T-helper 1 cell treated with Interleukin-12 subunit alpha and Interleukin-12 subunit beta and Interleukin-4 antibody, amounts not matched to agents 30 μg/mL and 1 μg/mL, for 36 hours (primary cell): ENCODE data around the gene PPP1R13B.
"Not testable (repeated sequence)": the region's sequence is repeated elsewhere in the genome, so short reads cannot be mapped to it uniquely, and the experiment has no call there.

Source experiments
- H3K27ac Mint-ChIP-seq: one replicate; pipeline ENCODE4 v1.8.0; 2021; ENCODE audit warnings: mild to moderate bottlenecking, mixed read lengths
- H3K27me3 Mint-ChIP-seq: one replicate; pipeline ENCODE4 v1.8.0; 2021; ENCODE audit warnings: low read depth, mixed read lengths
- H3K36me3 Mint-ChIP-seq: one replicate; pipeline ENCODE4 v1.8.0; 2021; ENCODE audit warnings: low read depth, mixed read lengths
- H3K4me1 Mint-ChIP-seq: one replicate; pipeline ENCODE4 v1.8.0; 2021; ENCODE audit warnings: low read depth, mixed read lengths
- H3K4me3 Mint-ChIP-seq: one replicate; pipeline ENCODE4 v1.8.0; 2021; ENCODE audit warnings: mild to moderate bottlenecking, moderate library complexity, mixed read lengths
- H3K9me3 Mint-ChIP-seq: one replicate; pipeline ENCODE4 v1.8.0; 2021; ENCODE audit warnings: mixed read lengths

Gene PPP1R13B

DNA sequence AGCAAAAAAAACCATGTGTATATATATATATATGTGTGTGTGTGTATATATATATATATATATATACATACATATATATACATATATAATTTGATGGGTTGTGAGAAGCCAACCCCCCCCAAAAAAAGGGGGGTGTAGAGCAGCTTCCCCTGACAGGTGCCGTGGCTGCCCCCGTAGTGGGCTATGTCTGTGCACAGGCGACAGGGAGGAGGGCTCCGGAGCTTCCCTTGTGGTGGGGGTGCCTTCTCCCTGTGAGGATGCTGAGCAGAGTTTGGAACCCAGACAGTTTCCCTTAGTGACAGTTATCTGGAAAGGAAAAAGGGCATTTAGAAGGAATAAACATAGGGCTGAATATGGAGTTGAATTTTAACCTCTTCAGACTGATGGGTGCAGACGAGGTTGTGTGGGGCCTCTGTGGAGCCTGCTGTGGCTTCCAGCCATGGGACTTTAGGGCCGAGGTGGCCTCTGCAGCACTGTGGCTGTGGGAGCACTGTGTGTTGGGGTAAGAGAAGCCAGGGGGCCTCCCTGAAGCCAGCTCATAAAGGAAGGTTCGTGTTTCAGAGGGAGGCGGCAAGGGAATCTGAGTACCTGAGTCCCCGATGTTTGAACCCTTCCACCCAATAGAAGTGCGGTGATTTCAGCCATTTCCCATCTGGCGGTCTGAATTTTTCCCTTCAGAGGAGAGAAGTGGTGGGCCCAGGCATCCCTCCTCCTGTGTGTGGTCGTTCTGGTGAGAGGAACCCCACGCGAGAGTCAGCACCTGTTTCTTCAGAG, 151.9 kb downstream of the PPP1R13B start:
- Mint-ChIP-seq H3K9me3 (no peaks in the 10 kb centered on the region), H3K27me3 (no peaks in the 10 kb centered on the region), H3K27ac (no peak overlapping the region), H3K4me1 (no peaks in the 10 kb centered on the region), H3K36me3 (no peaks in the 10 kb centered on the region), H3K4me3 (no peak overlapping the region)

GRCh38 chr14:103694572-103695026, 152.8 kb downstream of the PPP1R13B start:
- H3K9me3 Mint-ChIP-seq, result no peaks in the 10 kb centered on the region
- peaks cover under 1% of the 10 kb centered on the region for H3K36me3 Mint-ChIP-seq
- H3K4me1 Mint-ChIP-seq, result no peaks in the 10 kb centered on the region
- no peak overlapping the region for H3K27ac Mint-ChIP-seq
- no peak overlapping the region for H3K4me3 Mint-ChIP-seq
- H3K27me3 Mint-ChIP-seq, result no peaks in the 10 kb centered on the region

- H3K36me3 Mint-ChIP-seq, result peaks cover 2% of the 10 kb centered on the region
- no peaks in the 10 kb centered on the region for H3K9me3 Mint-ChIP-seq
- H3K27ac Mint-ChIP-seq, result no peak overlapping the region
- H3K27me3 Mint-ChIP-seq, result no peaks in the 10 kb centered on the region
- H3K4me1 Mint-ChIP-seq, result no peaks in the 10 kb centered on the region
- no peak overlapping the region for H3K4me3 Mint-ChIP-seq
Measured at GRCh38 chr14:103693515-103693914, 153.9 kb downstream of the PPP1R13B start.

GRCh38 chr14:103692871-103693270, 154.5 kb downstream of the PPP1R13B start:
- Mint-ChIP-seq H3K4me3 (no peak overlapping the region), H3K36me3 (peaks cover 2% of the 10 kb centered on the region), H3K27ac (no peak overlapping the region), H3K4me1 (no peaks in the 10 kb centered on the region), H3K27me3 (no peaks in the 10 kb centered on the region), H3K9me3 (no peaks in the 10 kb centered on the region)

DNA sequence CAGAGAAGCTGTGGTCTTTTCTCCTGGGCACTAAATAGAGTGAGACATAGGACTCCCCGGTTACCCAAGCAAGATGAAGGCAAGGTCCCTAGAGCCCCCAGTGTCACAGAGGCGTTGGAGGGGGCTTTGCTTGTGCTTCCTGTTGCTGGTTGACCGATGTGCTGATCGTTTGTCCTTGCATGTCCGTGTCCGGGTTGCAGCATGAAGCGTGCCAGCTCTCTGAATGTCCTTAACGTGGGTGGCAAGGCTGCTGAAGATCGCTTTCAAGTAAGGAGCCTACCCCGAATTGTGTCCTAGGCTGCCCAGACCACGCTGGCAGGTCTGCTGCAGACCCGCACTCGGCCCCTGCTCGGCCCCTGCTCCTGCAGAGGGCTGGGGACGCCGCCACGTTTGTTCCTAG, 155.2 kb downstream of the PPP1R13B start:
- no peaks in the 10 kb centered on the region for H3K4me1 Mint-ChIP-seq
- H3K4me3 Mint-ChIP-seq, result no peak overlapping the region
- no peak overlapping the region for H3K27ac Mint-ChIP-seq
- peaks cover 2% of the 10 kb centered on the region for H3K36me3 Mint-ChIP-seq
- H3K27me3 Mint-ChIP-seq, result no peaks in the 10 kb centered on the region
- H3K9me3 Mint-ChIP-seq, result no peaks in the 10 kb centered on the region

DNA sequence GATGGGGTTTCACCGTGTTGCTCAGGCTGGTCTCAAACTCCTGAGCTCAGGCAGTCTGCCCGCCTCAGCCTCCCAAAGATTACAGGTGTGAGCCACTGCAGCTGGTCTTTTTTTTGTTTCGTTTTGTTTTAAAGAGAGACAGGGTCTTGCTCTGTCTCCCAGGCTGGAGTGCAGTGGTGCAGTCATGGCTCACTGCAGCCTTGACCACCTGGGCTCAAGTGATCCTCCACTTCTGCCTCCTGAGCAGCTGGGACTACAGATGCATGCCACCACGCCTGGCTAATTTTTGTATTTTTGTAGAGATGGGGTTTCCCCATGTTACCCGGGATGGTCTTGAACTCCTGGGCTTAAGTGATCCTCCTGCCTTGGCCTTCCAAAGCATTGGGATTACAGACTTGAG, 155.7 kb downstream of the PPP1R13B start:
- H3K4me3 Mint-ChIP-seq, H3K9me3 Mint-ChIP-seq, H3K27ac Mint-ChIP-seq, H3K4me1 Mint-ChIP-seq, H3K27me3 Mint-ChIP-seq, H3K36me3 Mint-ChIP-seq: not testable (repeated sequence)

DNA sequence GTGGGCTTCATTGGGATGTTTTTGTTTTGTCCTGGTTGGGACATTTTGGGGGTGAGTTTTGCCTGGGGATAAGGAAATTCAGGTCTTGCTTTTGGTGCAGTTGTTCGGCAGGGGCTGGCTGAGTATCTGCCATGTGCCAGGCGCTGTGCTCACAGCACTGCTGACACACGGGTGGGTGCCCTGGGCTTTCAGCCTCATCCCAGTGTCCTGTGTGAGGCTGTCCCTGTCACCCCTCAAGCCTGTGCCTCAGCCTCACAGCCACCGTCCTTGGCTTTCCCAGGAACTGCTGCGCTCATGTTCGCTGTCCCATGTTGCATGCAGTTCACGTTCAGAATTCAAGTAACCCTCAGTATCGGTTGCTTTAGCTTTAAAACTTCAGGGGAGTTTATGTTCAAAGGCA, 157.0 kb downstream of the PPP1R13B start:
- Mint-ChIP-seq H3K9me3 (no peaks in the 10 kb centered on the region), H3K36me3 (peaks cover 8% of the 10 kb centered on the region), H3K4me1 (peaks cover 2% of the 10 kb centered on the region), H3K4me3 (no peak overlapping the region), H3K27me3 (no peaks in the 10 kb centered on the region), H3K27ac (no peak overlapping the region)

DNA sequence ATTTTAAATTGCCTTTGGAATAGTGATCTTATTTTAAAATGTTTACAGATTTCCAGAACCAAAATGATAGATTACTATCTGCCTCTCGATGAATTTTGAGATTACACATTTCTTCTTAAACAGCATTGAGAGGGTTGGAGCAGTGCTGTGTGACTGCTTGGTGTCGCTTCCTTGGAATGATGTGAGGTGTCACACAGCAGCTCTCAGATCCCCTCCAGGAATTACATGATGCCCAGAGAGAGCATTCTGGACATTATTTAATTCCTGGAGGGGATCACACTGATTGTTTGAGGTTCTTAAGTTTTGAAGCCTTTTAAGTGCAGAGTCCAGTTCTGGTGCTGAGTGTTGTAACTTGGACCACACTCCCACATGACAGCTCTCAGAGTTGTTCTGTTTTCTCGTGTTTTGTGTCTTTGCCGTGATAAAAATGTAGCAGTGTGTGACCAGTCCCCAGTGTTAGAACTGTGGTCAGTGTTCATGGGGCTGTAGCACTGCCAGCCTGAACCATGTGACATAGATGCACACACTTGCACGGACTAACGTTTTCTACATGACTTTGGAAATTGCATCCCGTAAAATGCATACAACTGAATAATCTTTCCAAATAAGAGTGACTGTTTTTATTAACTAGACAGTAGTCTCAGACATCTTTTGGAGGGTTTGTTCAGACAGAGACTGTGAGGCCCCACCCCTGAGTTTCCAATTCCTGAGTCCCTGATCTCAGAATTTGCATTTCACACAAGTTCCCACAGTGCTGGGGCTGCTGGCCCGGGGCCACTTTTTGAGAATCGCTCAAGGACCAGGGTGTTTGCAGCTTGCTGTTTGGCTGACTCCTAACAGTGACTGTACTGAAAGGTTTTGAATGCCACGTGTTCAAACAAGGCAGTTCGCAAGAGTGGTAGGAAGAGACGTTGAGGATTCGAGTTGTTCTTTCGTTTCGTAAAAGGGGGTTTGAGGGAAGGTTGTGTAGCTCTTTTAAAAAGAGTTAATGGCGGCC, 158.2 kb downstream of the PPP1R13B start:
- no peak overlapping the region for H3K27ac Mint-ChIP-seq
- H3K4me1 Mint-ChIP-seq, result peaks cover 2% of the 10 kb centered on the region
- H3K36me3 Mint-ChIP-seq, result peaks cover 8% of the 10 kb centered on the region
- H3K27me3 Mint-ChIP-seq, result no peaks in the 10 kb centered on the region
- no peak overlapping the region for H3K4me3 Mint-ChIP-seq
- no peaks in the 10 kb centered on the region for H3K9me3 Mint-ChIP-seq

- no peaks in the 10 kb centered on the region for H3K27me3 Mint-ChIP-seq
- no peak overlapping the region for H3K4me3 Mint-ChIP-seq
- peaks cover 2% of the 10 kb centered on the region for H3K4me1 Mint-ChIP-seq
- H3K27ac Mint-ChIP-seq, result no peak overlapping the region
- H3K36me3 Mint-ChIP-seq, result peaks cover 8% of the 10 kb centered on the region
- no peaks in the 10 kb centered on the region for H3K9me3 Mint-ChIP-seq
Measured at GRCh38 chr14:103688441-103688840, 158.9 kb downstream of the PPP1R13B start.

GRCh38 chr14:103687712-103688111, 159.7 kb downstream of the PPP1R13B start:
- Mint-ChIP-seq H3K27ac (no peak overlapping the region), H3K27me3 (no peaks in the 10 kb centered on the region), H3K36me3 (peaks cover 14% of the 10 kb centered on the region), H3K4me3 (no peak overlapping the region), H3K9me3 (no peaks in the 10 kb centered on the region), H3K4me1 (peaks cover 2% of the 10 kb centered on the region)

DNA sequence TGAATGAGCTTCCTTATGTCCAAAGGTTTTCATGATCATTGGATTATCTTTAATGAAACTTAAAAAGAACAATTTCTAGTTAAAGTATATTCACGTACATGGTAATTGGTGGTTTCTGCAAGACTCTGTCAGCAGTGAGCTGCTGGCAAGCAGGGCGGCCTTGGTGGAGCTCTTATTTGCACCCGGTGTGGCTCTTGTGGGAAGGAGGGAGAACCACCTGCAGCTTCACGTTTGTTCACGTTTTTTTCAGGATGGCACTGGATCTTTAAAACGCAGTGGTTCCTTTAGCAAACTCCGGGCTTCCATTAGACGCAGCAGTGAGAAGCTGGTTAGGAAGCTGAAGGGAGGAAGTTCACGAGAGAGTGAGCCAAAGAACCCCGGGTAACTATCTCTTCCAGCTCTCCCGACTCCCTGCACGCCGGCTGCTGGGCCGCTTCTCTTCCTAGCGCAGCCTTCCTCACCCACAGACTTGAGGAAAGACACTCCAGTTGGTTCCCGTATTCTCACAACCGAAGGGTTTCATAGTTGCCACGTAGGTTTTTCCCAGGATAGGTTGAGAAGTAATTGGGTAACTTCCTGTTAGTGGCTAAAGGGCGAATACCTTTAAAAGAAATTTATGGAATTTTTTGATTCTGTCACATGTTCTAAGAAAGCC, 160.4 kb downstream of the PPP1R13B start:
- Mint-ChIP-seq H3K36me3 (peaks cover 14% of the 10 kb centered on the region), H3K27ac (no peak overlapping the region), H3K27me3 (no peaks in the 10 kb centered on the region), H3K4me1 (peaks cover 2% of the 10 kb centered on the region), H3K9me3 (no peaks in the 10 kb centered on the region), H3K4me3 (no peak overlapping the region)

DNA sequence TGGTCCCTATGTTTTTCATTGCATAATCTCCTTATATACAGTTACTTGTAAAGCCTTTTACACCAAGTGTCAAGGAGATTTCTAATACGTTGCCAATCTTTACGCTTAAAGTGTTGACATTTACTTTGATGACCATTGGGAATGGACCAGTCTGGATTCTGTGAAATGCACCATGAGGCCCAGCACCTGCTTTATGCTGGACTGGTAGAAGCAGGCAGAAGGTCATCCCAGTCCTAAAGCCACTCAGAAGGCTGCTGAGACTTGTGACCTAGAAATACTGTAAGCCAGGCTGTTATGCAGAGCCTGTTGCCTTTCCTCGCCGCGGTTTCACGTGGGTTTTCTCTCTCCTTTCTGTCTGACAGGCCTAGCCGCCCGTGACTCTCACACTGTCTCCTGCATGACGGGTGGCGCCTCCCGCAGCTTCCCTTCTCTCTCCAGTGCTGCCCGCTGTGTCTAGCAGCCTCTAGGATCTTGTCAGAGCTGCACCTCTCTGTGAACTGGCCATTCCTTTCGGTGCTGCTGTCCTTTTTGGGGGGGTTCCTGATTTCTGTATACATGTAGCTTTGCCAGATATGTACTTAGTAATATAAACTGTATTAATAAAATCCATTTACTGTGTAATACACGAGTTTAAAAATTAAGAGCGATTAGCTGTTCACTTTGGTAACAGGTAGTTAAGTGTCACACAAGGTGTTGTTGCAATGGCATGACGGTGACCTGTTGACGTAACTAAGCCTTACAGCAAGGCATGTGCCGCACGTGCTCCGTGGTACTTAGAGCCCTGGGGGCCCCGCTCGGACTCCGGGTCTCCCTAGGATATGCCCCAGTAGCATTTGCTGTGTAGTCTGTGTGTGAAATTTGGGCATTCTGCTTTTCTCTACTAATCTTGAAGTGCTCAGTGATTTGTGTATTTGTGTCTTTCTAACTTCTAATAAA, 161.8 kb downstream of the PPP1R13B start:
- Mint-ChIP-seq H3K36me3 (peaks cover 21% of the 10 kb centered on the region), H3K27ac (no peak overlapping the region), H3K9me3 (no peaks in the 10 kb centered on the region), H3K4me1 (peaks cover 2% of the 10 kb centered on the region), H3K27me3 (no peaks in the 10 kb centered on the region), H3K4me3 (no peak overlapping the region)

DNA sequence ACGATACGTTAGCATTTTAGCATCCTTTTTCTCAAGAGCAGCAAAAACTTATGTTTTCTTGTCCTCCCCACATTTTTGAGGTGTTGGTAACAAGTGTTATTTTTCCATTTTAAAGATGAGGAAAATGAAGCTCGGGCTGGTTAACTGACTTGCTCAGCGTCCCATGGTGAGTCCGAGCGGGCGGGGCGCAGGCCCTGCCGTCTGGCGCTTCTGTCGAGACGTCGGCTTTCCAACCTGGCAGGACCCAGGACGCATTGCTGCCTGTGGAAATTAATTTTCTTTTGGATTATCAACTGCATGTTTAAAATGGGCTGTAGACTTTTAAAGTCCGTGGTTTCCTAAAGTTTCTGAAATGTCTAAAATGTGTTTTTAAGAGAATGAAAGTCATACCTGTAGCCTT, 162.5 kb downstream of the PPP1R13B start:
- Mint-ChIP-seq H3K27ac (no peak overlapping the region), H3K4me1 (peaks cover 2% of the 10 kb centered on the region), H3K4me3 (no peak overlapping the region), H3K9me3 (no peaks in the 10 kb centered on the region), H3K27me3 (no peaks in the 10 kb centered on the region), H3K36me3 (peaks cover 21% of the 10 kb centered on the region)

GRCh38 chr14:103684471-103684870, 162.9 kb downstream of the PPP1R13B start:
- H3K36me3 Mint-ChIP-seq, result peaks cover 24% of the 10 kb centered on the region

More at GRCh38 chr14:103684471-103684870, 162.9 kb downstream of the PPP1R13B start:
- no peaks in the 10 kb centered on the region for H3K27me3 Mint-ChIP-seq
- no peak overlapping the region for H3K4me3 Mint-ChIP-seq
- no peak overlapping the region for H3K27ac Mint-ChIP-seq
- H3K4me1 Mint-ChIP-seq, result peaks cover 2% of the 10 kb centered on the region
- H3K9me3 Mint-ChIP-seq, result no peaks in the 10 kb centered on the region
